Stimulated activated CD8-positive, alpha-beta memory T cell treated with anti-CD3 and anti-CD28 coated beads, Interleukin-7, amount 100 ng/mL, for 24 hours (primary cell): ENCODE measurements around the gene CHI3L2.

Source experiments
- DNase-seq: peaks from one replicate; pipeline ENCODE4 v3.0.0-alpha.2; 2020; ENCODE audit warnings: low read depth

The CHI3L2 gene, protein sequence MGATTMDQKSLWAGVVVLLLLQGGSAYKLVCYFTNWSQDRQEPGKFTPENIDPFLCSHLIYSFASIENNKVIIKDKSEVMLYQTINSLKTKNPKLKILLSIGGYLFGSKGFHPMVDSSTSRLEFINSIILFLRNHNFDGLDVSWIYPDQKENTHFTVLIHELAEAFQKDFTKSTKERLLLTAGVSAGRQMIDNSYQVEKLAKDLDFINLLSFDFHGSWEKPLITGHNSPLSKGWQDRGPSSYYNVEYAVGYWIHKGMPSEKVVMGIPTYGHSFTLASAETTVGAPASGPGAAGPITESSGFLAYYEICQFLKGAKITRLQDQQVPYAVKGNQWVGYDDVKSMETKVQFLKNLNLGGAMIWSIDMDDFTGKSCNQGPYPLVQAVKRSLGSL

DNA sequence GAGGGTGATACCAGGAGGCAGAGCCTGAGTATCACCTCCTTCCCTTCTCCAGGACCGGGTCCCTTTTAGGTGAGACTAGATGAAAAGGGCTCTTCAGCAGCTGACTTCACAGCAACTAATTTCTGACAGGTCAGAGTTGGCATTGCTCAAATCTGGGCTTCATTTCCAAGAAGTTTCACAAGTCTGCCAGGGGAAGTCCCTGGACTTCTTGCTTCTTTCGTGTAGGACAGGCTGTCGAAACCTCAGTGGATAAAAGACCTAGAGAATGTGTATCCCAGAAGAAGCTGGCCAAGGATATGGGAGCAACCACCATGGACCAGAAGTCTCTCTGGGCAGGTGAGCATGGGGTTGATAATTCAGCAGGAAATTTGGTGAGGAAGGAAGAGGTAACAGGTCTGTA is at the start of gene CHI3L2:
CHI3L2 (plus strand) TSS at position 280 of the 400 bp plus-strand sequence; CDS start at position 297, 17 bp downstream.
- DNase-seq = no peak

DNA sequence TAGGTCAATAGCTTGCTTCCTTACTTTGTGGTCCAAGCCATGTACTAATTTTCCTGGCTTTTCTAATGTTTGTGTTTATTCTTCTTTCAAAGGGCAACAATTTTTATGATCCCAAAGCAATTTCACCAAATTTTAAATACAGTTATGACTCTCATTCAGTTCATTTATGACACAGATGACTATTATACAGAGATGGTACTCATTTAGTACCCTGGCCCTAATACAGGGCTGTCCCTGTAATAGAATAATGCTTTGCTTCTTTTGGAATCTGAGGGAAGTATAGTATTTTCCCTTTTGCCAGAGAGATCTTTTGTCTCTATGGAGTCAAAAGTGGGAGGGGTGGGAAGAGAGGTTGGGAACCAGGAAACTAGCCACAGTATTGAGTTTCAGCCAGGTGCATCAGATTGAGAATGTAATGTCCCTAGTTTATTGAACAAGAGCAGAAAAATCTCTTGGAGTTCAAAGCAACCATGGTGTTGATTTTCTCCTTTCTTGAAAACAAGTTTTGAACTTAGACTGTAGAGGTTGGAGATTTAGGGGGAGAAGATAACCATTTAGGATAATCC is 47.5 kb upstream of the CHI3L2 start:
- no peak for DNase-seq

DNA sequence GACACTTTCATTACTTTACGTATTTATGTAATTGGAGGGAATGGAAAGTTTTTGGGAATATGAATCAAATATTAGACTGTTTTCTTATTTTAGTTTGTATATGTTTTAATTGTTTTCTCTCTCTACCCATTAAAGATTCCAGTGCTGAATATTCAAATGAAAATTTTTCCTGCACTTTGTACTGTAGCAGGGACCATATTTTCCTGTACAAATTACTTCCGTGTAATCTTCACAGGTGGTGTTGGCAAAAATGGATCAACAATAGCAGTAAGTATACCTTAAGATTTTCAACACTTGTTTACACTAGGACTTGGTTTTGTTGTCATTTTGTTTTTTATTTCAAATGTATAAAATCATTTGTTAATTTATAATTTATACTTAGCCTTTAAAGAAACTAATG is 45.5 kb upstream of the CHI3L2 start:
- no peak for DNase-seq

DNA sequence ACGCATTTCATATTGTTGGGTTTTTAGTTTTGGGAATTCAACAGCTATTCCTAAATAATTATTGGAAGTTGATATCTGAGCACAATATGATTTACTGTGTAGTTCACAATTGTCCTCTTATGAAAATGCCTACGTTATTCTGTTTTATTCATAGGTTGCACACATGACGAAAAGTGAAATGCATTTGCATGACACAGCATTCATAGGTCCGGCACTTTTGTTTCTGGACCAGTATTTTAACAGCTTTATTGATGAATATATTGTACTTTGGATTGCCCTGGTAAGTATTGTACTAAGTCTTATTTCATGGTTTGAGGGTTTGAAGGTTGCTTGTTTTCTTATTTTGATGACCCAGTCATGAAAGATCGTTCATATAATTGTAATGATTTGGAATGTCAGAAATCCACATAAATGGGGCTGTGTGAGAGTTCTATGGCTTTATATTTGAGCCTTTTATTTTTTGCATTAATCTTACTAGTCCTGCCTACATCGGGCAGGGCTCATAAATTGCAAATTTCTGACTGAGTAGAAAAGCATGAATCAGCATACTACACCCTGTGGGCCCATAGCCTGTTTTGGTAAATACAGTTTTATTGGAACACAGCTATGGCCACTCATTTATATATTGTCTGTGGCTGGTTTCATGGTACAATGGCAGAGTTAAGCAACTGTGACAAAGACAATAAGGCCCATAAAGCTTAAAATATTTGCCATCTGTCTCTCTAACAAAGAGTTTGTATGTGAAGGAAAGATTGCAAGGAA is 44.0 kb upstream of the CHI3L2 start:
- DNase-seq = no peak

DNA sequence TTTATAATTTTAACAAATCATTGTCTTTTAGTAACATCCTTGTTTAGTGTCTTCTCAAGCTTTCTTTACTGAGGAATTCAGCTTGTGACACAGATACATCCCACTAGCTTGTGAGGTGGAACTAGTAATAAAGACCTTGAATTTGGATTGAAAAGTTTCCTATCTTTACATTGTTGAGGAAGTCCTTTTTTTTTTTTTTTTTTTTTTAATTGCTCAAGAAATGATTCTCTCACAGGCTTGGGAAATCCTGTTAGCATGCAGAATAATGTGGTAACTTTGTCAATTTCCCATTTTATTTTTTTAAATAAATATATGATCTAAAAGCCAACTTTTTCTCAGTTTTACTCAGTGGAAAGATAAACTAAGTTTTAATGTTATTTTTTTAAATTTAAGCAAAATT is 42.9 kb upstream of the CHI3L2 start:
- no peak for DNase-seq

GRCh38 chr1:111190931-111191451 is 36.5 kb upstream of the CHI3L2 start:
- no peak for DNase-seq

GRCh38 chr1:111191496-111191895 is 36.0 kb upstream of the CHI3L2 start:
- no peak for DNase-seq

DNA sequence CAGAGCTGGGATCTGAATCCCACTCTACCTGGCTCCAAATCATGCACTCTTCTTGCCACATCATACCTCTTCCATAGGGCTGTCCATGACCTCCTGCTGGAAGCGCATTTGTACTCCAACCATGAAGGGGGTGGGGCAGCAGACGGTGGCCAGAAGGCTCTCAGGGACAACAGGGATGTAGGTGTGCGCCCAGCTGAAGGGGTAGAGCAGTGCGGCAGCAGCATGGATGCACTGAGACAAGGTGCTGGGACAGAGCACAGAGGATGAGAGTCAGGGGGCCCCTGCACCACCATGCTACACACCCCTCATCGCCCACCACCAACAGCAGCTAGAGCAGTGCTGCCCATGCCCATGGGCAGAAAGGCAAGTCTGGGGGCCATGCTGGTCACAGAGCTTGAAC is 35.4 kb upstream of the CHI3L2 start:
- DNase-seq = no peak

DNA sequence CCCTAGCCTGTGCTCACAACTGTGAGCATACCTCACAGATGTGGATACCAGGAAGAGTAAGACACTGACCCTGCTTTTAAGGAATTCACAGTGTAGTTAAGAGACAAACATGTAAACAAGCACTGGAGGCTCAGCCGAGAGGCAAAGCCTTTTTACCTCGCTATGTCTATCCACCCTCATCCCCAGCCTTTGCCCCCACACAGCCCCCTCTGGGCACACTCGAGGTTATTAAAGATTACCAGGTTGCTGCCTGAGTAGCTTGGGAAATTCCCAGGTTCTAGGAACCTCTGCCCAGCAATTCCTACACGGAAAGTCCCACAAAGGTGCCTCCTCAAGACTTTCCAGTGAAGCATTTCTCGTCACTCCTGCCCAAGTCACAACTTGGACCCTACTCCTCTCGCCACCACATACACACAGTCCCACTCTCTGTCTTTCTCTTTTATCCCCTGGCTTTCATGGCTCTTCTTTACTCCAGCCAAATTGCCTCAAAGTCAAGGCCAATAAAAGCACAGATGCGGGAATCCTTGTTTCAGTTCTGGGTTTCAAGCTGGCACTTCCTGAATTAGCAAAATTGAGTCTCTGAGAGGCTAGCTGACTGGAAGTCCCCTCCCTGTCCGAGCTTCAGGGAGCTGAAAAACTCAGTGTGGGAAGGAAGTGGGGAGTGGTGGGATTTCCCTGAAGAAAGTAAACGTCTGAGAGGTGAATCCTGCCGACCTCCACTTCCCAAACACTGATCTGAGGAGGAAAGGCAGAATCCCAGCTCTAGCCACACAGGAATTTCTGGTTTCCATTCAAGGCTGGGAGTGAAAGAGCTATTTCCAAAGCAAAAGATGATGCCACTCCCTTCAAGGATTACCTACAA is 34.6 kb upstream of the CHI3L2 start:
- no peak for DNase-seq

GRCh38 chr1:111193712-111194480 is 33.6 kb upstream of the CHI3L2 start:
- DNase-seq = no peak

DNA sequence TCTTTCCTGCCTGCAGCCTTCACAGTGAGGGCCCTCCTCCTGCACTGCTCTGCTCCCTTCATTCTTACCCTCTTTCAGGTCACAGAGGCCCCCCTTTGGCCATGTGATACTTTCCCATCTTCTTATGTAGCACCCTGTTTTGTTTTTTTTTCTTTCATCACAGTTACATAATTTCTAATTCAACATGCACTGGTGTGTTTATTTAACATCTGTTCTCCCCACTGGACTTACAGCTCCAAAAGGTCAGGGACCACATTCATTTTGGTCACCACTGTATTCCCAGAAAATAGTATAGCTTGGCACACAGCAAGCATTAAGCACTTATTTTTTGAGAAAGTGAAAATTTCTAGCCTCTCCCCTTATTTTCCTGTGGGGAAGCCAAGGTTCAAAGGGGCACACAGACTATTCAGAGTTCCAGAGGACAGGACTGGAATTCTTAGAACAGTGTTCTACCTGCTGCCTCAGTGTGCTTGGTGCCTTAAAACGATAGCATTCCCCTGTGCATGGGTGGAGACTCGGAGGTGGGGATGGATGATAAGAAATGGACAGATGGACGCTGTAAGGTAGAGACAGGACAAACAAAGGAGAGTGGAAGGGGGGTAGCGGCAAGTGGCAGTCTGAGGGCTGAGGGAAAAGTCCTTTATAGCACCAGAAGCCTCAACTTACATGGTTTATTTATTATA is 32.4 kb upstream of the CHI3L2 start:
- DNase-seq = no peak

DNA sequence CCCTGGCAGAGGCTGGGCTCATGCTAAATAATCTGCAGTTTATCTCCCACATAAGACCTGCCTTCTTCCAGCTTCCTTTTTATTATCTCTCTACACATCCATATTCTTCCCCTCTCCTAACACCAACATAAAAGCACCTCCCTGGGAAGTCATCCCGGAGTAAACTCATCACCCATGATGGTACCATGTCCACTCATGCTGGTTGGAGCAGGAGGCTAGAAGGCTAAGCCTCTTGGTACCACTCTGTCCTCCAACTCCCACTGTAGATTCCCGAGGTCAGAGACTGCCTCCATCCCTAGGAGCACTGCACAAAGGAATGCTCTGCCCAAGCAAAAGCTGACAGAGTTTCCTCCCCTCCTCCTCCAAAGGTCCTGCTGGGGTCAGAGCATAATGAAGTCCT is 31.3 kb upstream of the CHI3L2 start:
- no peak for DNase-seq

DNA sequence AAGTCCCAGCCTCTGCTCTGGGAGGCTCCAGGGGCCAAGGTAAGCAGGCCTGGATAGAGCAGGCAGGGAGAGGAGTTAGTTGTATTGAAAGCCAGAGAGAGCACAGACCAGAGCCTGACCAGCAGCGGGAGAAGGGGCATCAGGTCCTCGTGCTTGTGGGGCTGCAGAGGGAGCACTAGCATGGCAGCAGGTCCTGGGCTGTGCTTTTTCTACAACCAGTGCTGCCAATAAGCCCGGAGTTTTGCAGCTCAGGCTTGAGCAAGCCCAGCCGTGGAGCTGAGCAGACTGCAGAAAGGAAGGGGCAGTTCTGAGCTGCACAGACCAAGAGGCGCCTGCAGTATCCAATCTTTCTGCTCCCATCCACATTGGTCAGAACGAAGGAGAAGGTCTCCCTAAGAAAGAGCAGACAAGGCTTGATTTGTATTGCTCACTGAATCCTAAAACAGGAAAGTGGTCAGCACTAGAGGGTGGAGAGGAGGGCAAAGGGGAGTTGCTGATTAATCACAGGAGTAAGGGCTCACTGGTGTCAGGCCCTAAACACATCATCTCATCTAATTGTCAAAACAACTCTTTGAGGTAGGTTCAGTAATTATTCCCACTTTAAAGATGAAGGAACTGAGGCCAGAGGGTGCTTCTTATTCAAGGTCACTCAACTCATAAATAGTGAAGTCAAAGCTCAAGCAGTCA is 29.8 kb upstream of the CHI3L2 start:
- peak; percentile 43 for DNase-seq

DNA sequence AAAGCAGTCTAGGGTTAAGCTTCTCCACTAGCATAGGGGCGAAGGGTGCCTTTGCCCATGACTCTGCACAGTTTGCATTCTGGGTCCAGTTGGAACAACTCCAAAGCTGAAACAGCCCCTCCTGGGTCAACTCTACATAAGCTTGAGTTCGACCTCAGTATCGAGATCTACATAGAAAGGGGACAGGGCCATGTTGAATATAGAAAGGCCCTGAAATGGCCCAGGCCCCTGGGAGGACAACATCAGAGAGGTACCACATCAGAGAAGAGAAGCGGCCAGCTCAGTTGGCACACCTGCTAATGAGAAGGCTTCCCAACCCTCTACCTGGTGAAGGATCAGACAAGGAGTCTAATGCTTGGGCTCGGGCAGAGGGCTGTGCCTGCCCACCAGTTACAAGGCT is 28.7 kb upstream of the CHI3L2 start:
- no peak for DNase-seq

- no peak for DNase-seq
Observed at GRCh38 chr1:111199329-111199728, 28.2 kb upstream of the CHI3L2 start.

GRCh38 chr1:111199881-111200801 is 27.4 kb upstream of the CHI3L2 start, which contains the start of gene DENND2D:
TSS of gene DENND2D (minus strand) at chr1:111200646. CDS start at chr1:111200459, 187 bp downstream.
- DNase-seq = no peak

GRCh38 chr1:111200802-111201161 is 26.7 kb upstream of the CHI3L2 start:
- no peak for DNase-seq

GRCh38 chr1:111201275-111202090 is 26.0 kb upstream of the CHI3L2 start:
- DNase-seq = no peak
